HG03139 (cell line): ENCODE data around the gene PLA2G4A.

Experiments used
- ATAC-seq: cut with Tn5 transposase; IDR thresholded peaks from one replicate; pipeline ENCODE4 v1.9.1; 2021; ENCODE audit not compliant: unreplicated experiment

Gene PLA2G4A

DNA sequence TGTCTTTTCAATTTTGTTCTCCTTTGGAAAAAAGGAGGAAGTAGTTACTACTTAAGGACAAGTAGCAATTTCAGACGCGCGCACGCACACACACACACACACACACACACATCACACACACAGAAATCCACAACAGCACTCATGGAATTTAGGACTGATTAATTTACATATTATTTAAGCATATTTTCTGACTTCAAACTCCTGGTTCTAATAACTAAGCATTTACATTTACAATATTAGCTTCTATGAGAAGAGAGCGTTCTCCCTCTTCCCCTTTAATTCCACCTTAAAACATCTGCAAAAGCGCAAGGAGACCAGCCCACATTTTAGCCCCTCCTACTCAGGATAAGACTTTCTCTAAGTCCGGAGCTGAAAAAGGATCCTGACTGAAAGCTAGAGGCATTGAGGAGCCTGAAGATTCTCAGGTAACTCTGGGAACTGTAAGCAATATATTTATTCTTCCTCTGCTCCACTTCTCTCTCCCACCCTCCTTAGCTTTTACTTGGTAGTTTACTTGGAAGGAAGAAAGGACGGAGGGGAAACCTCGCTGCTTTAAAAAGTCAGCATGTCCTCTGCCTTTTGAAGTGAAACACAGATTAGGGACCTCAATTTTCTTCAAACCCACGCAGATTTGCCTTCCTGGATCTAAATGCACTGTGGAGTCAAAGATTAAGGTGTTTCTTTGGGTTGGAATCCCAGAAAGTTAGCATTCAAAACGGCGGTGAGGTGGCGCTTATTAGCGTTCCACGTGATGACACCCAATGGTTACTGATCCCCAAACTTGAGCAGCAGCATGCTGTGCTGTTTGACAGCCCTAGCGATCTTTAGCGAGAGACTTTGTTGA lies at the start of gene PLA2G4A:
TSS of gene PLA2G4A (plus strand) at position 339 of the 844 bp plus-strand sequence. CDS start 25,406 bp downstream, outside the sequence.
- peak; percentile 83 for ATAC-seq

DNA sequence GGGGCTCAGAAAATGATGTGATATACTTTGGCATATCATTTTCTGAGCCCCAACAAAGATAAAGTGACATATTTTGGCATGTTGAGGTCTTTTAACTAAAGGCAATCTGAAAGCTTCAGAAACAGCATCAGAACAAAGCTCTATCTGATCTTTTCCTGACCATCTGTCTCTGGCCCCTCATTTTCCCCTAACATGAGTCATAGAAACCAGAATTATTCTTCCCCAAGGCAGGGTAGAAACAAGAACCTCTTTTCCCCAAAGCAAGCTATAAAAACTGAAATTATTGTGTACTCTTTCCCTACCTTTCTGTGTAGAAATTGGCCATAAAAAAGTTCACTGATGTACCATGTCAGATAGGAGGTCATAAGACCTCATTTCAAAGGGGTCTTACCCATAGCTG lies 48.7 kb upstream of the PLA2G4A start:
- ATAC-seq: no peak

DNA sequence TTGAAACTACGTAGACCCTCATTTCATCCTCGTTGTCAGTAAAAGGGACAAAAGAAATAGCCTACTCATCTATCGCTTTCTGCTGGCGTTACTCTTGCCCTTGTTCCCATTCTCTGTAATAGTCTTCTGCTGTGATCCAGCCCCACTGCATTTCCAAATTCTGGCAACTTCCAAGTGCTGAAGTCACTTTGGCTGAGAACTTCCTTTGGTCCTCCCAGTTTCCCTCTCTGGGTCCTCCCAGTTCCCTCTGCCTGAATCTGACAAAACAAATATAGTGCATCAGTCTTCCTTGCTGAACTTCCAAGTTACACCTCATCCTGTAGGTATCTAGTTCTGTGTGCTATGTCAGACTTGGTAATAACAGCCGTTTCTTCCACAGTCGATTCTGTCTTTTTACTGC lies 47.0 kb upstream of the PLA2G4A start:
- no peak for ATAC-seq

DNA sequence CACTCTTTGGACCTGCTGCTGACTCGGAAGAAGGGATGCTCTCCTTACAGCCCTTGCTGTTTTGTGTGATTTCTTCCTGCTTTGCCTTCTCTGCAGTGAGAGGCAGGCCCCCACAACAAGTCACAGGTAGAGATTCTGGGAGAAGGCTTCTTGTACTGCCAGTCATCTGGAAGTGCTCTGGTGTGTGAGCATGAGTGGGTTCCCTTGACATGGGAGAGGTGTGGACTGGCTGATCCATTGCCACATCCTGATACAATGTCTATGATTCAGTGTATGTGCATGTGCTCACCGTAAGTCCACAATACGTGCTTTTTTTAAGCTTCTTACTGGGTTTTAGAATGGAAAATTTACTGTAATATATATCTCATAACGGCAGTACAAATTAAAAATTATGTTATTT lies 46.0 kb upstream of the PLA2G4A start:
- ATAC-seq: no peak

DNA sequence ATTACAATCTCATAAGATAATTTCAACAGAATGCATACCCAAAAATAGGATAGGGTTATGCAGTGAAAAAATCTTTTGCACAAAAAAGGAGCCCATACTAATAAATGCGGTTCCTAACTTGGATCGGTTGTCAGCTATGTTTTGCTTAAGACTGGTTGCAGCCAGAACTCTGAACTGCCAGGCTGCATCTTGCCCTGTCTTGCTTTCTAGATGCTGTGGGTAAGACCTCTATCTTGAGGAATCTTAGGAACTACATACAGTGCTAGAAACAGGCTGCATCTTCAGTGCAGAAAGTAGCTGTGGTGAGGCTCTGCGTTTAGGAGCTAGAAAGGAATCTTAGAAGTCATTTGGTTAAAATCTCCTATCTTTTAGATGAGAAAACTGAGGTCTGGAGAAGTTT lies 45.6 kb upstream of the PLA2G4A start:
- no peak for ATAC-seq

DNA sequence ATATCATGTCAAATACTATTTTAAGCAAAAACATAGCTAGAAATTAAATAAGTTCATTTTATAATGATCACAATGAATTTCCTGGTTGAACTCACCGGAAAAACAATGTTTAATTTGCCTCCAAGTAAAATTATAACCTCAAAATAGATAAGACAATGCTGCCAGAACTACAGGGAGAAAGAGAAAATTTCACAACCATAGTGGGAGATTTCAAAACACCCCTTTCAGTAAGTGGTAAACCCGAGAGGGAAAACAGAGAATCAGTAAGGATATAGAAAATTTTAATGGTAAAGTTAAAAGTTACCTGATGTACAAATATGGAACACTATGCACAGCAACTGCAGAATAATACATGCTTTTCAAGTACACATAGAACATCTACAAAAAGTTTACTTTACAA lies 43.2 kb upstream of the PLA2G4A start:
- no peak for ATAC-seq

DNA sequence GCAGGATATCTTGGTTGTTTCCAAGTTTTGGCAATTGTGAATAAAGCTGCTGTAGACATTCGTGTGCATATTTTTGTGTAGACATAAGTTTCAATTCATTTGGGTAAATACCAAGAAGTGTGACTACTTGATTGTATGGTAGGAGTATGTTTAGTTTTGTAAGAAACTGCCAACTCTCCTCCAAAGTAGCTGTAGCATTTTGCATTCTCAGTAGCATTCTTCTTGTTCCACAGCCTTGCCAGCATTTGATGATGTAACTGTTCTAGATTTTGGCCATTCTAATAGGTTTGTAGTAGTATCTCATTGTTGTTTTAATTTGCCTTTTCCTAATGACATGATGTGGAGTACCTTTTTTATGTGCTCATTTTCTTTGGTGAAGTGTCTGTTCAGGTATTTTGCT lies 38.6 kb upstream of the PLA2G4A start:
- ATAC-seq: no peak

DNA sequence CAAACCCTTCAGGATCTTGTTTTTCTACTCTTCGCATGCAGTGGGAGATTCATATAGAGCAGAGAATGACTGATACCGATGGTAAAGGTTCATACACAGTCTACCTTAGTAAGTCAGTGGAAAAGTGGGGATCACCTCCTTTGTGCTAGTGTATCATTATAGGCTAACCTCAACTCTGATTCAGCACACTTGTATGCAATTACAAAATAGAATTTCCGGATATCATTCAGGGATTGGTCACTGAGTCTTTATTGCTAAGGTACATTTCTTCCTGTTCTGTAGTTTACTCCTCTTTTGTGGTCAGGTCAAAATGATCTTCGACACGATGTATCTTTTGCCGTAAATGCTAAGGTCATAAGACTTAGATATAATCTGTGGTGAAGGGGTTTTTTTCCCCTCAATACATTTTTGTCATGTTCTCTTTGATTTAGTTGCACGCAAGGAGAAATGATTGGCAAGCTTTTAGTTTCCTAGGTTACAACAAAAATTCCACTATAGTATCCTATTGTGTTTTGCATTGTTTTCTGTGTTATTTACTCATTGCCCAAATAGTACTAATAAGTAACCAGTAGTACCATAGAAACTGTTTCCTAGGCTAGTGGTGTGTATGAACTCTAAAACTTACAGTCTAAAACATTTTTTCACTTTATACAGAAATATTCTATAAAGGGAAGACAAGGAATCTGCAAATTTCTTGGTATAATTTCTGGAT lies 35.7 kb upstream of the PLA2G4A start:
- ATAC-seq: peak; percentile 54

DNA sequence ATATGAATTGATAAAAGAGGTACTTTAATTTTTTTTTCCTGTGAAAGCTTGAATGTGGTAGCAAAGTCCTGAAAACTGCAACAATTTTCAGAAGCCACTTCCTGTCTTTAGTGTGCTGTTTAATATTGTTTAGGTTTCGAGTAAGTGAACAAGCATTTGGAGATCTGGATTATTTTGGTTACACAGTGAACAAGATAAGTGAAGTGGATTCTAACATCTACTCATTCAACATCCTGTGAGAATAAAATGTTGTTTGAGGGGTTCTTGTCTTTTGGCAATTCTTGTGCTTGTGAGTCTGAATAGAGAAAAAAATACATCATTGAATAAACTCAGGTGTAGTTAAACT lies 35.2 kb upstream of the PLA2G4A start:
- ATAC-seq: peak; percentile 35

DNA sequence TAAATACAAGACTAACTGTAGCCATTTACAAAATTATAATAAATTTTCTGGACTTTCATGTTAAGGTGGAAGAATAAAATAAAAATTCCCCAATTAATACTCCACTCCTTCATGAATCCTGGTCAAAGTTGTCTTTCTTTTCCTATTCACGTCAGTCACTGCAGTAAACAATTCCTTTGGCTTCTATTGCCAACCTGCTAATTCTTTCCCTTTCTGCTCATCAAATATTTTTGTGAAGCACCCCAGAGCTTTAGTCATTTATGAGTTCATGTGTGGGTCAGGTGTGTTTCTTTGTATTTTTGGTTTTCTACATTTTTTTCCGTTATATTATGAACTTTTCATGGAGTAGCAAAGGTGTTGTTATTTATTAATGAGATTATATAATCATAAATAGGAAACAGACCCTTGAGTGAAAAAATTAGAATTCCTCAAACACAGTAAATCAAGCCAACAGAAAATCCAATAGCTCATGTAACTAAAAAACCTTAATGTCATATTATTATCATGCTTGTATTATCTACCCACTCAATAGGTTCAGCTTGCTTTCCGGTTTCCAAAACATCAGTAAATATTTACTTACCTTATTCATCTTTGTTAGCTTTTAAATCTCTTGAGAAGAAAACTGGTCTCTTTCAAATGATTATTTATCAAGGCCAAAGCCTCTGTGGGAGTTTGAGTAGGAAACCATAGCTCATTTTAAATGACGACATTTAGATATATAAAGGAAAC lies 29.6 kb upstream of the PLA2G4A start:
- ATAC-seq: no peak

DNA sequence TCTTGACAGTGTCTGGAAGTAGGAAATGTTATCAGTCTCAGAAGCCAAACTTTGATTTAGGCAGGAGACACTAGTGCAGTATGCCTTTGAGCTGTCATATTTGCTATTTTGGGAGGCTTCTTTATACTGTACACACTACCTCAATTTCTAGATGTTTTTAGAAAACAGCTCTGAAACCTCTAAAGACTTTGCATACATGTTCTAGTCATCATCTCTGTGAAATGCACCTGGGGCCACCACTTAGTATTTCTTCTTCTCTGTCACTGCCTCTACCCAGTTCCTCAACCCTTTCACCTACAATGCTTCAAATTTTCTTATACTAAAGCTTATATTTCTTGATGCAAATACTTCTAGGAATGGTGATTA lies 29.1 kb upstream of the PLA2G4A start:
- peak; percentile 90 for ATAC-seq

DNA sequence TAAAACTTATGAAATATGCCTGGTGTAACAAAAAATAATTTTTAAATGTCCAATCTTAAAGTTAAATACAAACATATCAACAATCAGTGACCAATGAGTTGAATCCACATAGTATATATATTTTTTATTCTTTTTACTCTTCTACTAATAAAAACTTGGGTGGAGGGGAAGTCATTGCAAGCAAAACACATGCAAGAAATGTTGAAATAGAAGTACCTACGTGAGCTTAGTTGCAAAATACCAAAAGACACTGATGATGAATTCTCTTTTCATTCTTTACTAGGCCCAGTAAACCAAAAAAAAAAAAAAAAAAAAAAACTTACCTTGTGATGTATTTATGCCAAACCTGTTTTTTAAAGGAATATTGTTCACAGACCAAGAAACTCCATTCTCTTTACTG lies 26.4 kb upstream of the PLA2G4A start:
- ATAC-seq: no peak

DNA sequence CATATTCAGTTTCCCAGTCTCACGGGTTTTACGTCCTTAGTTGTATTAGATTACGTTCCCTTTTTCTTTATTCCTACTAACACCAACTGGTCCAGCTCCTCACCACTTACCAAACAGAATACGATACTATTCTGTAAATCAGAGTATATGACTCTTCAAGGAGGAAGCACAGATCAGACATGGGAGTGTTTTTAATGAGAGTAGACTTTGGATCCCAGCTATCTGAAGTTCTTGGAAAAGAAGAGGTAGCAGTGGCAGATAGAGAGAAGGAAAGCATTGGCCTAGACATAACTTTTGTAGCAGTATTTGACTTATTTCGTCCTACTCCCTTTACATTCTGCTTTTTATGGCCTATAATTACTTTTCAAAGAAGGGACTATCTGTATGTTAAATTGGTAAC lies 24.1 kb upstream of the PLA2G4A start:
- ATAC-seq: no peak

DNA sequence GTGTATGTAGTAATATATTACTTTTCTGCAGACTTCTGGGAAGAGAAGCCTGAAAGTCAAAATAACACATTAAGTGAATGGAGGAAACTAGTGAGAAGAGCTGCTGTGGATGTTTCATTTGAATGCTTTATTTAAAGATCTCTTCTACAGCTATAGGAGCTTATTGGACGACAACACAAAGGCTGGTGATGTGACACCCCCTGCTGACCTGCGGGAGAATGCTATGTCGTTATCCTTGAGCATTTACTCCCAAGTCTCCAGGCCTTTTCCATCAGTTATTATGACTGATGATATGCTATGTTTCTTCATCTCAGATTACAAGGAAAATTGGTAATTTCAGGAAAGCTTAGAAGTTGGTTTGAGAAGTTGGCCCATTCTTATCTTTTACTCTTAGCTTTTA lies 22.3 kb upstream of the PLA2G4A start:
- no peak for ATAC-seq

DNA sequence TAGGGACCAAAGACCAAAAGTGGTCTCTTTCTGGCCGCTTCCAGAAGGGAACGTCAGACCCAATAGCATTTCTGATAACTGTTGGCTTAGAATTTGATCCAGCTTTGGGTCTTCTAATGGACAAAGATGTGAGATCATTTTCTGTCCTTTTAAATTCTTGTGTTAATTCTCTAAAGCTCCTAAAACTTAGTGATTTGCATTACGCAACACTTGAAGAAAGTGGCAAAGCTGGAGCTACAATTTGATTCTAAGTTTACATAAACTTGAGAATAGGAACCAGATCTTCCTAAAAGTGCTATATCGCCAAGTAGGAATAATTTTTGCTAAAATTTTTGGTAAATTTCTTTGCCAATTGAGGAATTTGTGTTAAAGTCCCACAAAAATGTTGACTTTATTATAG lies 21.6 kb upstream of the PLA2G4A start:
- ATAC-seq: no peak

DNA sequence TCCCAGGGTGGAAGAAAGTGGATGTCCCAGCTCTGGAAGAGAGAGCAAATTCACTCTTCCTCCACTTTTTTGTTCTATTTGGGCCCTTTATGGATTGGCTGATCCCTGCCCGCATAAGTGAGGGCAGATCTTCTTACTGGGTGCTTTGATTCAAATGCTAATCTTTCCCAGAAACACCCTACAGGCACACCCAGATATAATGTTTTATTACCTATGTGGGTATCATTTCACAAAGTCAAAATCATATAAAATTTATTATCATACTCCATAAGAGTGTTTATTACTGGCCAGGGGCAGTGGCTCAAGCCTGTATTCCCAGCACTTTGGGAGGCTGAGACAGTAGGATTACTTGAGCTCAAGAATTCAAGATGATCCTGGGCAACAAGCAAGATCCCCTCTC lies 16.9 kb upstream of the PLA2G4A start:
- ATAC-seq: no peak

DNA sequence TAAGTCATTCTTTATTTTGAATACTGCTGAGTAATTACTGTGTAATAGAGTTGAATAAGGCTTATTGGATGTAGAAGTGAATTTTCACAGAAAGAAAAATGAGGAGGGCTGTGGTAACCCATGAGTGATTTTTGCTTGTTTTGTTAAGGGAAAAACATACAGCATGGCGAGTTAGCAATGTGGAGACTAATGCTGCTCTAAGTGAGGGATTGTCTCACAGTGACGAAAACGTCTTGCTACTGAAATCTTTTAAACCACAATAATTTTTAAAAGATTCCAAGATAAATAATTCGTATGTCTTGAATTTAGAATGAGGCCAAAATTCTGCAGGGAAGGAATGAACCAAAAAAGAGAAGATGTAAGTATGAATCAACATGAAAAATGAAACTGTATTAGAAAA lies 16.2 kb upstream of the PLA2G4A start:
- ATAC-seq: no peak

DNA sequence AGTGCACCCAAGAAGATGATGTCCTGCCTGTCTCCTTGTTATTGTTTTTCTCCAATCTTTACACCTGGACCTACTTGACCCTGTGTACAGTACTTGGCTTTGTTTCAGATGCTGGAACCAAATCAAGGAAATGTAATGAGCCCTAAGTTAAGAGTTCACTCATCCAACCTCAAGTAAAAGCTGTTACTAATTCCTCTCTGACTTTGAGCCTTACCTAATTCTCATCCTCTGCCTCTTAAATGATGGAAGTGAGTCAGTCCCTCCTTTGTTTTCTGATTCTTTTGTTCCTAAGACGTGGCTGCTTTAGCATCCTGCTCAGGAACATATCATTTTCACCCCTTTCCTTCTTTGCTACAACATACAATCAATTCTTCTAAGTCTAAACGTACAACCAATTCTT lies 15.3 kb upstream of the PLA2G4A start:
- ATAC-seq: no peak

DNA sequence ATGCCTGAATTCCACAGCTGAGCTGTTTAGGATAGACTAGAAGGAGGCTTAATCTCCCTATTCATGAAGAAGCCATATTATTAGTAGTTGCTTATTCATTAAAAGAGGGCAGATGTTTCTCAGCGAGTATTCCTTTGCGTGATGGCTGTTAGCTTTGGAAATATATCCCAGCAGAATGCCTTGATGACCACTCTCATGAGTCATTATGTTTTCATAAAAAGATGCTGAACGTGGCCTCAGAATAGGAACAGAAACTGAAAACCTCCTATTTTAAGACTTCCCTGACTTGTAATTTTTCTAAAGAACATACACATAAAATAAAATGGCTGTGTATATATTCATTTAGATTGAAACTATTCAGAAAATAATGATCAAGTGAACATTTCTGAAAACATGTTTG lies 9.6 kb upstream of the PLA2G4A start:
- ATAC-seq: peak; percentile 58

DNA sequence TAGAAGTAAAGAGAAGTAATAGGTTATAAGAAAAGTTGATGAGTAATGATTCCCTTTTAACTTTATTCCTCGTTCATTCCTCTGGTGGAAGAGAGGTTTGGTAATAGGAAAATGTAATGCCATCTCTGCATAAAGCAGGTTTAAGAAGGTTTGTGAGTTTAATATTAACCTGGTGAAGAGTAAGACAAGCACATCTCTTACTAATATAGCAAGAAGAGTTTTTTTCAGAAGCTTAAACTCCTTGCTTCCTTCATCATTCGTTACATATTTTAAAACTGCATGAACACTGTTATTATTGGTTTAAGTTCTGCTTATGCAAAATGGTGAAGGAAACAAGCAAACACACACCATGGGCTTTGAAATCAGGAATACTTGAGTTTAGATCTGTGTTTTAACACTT lies 9.2 kb upstream of the PLA2G4A start:
- peak; percentile 44 for ATAC-seq

DNA sequence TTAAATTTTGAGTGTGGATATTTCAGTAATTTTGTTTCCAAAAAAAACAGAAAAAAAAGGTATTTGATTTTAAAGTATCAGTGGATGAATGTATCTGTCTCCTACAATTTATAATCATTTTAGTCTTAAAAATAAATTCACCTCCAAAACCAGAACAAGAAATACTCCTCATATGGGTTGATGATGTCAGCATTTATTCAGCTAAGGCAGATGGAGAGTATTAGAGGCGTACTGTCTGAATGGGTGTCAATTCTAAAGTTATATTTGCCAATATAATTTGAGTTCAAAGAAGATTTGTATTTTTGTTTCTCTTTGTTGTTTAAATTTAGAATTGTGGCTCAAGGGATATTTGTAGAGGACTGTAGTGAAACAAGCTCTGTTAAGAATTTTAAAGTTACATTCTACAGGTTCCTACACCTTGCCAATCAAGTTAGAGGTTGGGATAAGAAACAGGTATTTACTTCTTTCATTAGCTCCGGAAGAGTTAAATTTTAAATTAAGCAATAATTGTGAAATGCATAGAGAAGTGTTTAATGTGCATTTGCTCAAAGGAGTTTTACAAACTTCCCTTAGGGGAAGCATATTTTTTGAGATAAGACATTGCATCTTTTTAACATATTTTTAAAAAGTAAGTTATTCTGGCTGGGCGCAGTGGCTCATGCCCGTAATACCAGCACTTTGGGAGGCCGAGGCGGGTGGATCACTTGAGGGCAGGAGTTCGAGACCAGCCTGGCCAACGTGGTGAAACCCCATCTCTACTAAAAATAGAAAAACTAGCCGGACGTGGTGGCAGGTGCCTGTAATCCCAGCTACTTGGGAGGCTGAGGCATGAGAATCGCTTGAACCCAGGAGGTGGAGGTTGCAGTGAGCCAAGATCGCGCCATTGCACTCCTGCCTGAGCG lies 1.2 kb downstream of the PLA2G4A start:
- ATAC-seq: no peak
